CD4-positive, CD25-positive, alpha-beta regulatory T cell (primary cell): ENCODE measurements around the gene YPEL2. TPM values are rescaled to one million over a fixed set of nuclear protein-coding genes. Genes with fewer than 3 reads are reported as not detected.

Experiments used
- ATAC-seq, 2 donors: fragments of 150-1000 bp; cut with Tn5 transposase; one replicate each; pipeline ENCODE4 v1.10.0; 2021; ENCODE audit warnings: low read depth in 2 of 2, moderate number of reproducible peaks in 2 of 2, moderate library complexity in 1 of 2
- DNase-seq, 3 donors: peaks; one replicate each; pipeline versions ENCODE4 v3.0.0 to v3.0.0-alpha.2; 2012 to 2022; ENCODE audit warnings: mixed read lengths in 1 of 3
- H3K27ac ChIP-seq: one replicate; pipeline ENCODE4 v1.7.0; 2013; ENCODE audit warnings: mild to moderate bottlenecking, low read length; ENCODE audit not compliant: insufficient read depth, poor library complexity, severe bottlenecking
- H3K27me3 ChIP-seq: one replicate; pipeline ENCODE4 v1.7.0; 2013; ENCODE audit warnings: low read length; ENCODE audit not compliant: control insufficient read depth, insufficient read depth
- H3K36me3 ChIP-seq: one replicate; pipeline ENCODE4 v1.7.0; 2013; ENCODE audit warnings: mild to moderate bottlenecking, low read length, moderate library complexity; ENCODE audit not compliant: control insufficient read depth, insufficient read depth
- H3K4me1 ChIP-seq: 2 replicates; pipeline ENCODE4 v1.7.0; 2013; ENCODE audit warnings: mild to moderate bottlenecking, low read length; ENCODE audit not compliant: insufficient read depth, control insufficient read depth, poor library complexity, severe bottlenecking
- H3K4me3 ChIP-seq: one replicate; pipeline ENCODE4 v1.7.0; 2013; ENCODE audit warnings: low read depth, mild to moderate bottlenecking, low read length, moderate library complexity
- H3K9me3 ChIP-seq, 2 experiments: 1 replicate in 1 of 2; 2 replicates in 1 of 2; pipeline ENCODE4 v1.7.0; 2013; ENCODE audit warnings: low read length in 2 of 2, mild to moderate bottlenecking in 1 of 2, moderate library complexity in 1 of 2; ENCODE audit not compliant: control insufficient read depth in 2 of 2
- H3K27ac Mint-ChIP-seq, 3 donors: one replicate each; pipeline ENCODE4 v1.8.0; 2020 to 2022; ENCODE audit warnings: mild to moderate bottlenecking in 3 of 3, mixed read lengths in 3 of 3, moderate library complexity in 2 of 3
- H3K27me3 Mint-ChIP-seq: one replicate; pipeline ENCODE4 v1.8.0; 2022; ENCODE audit warnings: mild to moderate bottlenecking, mixed read lengths
- H3K36me3 Mint-ChIP-seq: one replicate; pipeline ENCODE4 v1.8.0; 2020; ENCODE audit warnings: mixed read lengths
- H3K4me1 Mint-ChIP-seq, 4 donors: one replicate each; pipeline ENCODE4 v1.8.0; 2020 to 2022; ENCODE audit warnings: mixed read lengths in 4 of 4, mild to moderate bottlenecking in 1 of 4
- H3K4me3 Mint-ChIP-seq, 4 donors: one replicate each; pipeline ENCODE4 v1.8.0; 2020 to 2022; ENCODE audit warnings: mild to moderate bottlenecking in 4 of 4, mixed read lengths in 4 of 4, moderate library complexity in 3 of 4
- H3K9me3 Mint-ChIP-seq, 7 donors: one replicate each; pipeline ENCODE4 v1.8.0; 2020 to 2022; ENCODE audit warnings: mixed read lengths in 7 of 7, mild to moderate bottlenecking in 3 of 7, moderate library complexity in 2 of 7
- polyA plus RNA-seq, 4 donors: library from polyadenylated mRNA; unstranded; fragments of 300-500 nt; fragmentation: Illumina TruSeq; gene quantifications; one replicate each; pipeline ENCODE4 v1.2.3, GENCODE V29; 2021
- total RNA-seq: library from RNA; stranded (reverse); gene quantifications from one replicate; pipeline ENCODE4 v1.2.3, GENCODE V29; 2022

The YPEL2 gene
- total and polyA plus RNA-seq, 5 donors from 2014 or later = 35.7 to 64.3 (median 44.8) TPM

GRCh38 chr17:59373882-59374495, 42.5 kb downstream of the YPEL2 start:
- Mint-ChIP-seq H3K9me3 (no peaks in the 10 kb centered on the region), H3K4me3 (peak overlapping the region; percentile 78 to 82 (median 80)), H3K4me1 (peaks cover 34 to 91% (median 70%) of the 10 kb centered on the region in 4 donors), H3K36me3 (peaks cover 17% of the 10 kb centered on the region), H3K27me3 (no peaks in the 10 kb centered on the region), H3K27ac (peak overlapping the region; percentile 89 to 90 (median 90))
- no peaks in the 10 kb centered on the region for H3K9me3 ChIP-seq
- peak overlapping the region; percentile 66 for H3K27ac ChIP-seq
- no peaks in the 10 kb centered on the region for H3K36me3 ChIP-seq
- peak; percentile 72 to 75 for ATAC-seq
- DNase-seq = peak in 1 of 3 donors; percentile 59
- H3K4me1 ChIP-seq = peaks cover 63% of the 10 kb centered on the region
- H3K4me3 ChIP-seq = peak overlapping the region; percentile 75
- no peaks in the 10 kb centered on the region for H3K27me3 ChIP-seq

- ATAC-seq = no peak
These were observed 43.2 kb downstream of the YPEL2 start for GRCh38 chr17:59374612-59375011.

GRCh38 chr17:59375857-59376256, 44.4 kb downstream of the YPEL2 start:
- Mint-ChIP-seq H3K4me3 (peak overlapping the region in 2 of 4 donors; percentile 42 to 78), H3K4me1 (peaks cover 39 to 90% (median 73%) of the 10 kb centered on the region in 4 donors), H3K27me3 (no peaks in the 10 kb centered on the region), H3K27ac (peak overlapping the region in 2 of 3 donors; percentile 71 to 89), H3K9me3 (no peaks in the 10 kb centered on the region), H3K36me3 (peaks cover 17% of the 10 kb centered on the region)
- no peaks in the 10 kb centered on the region for H3K36me3 ChIP-seq
- H3K27me3 ChIP-seq = no peaks in the 10 kb centered on the region
- H3K9me3 ChIP-seq = no peaks in the 10 kb centered on the region
- H3K4me1 ChIP-seq = peaks cover 56% of the 10 kb centered on the region
- ATAC-seq = no peak
- no peak for DNase-seq
- peak overlapping the region; percentile 27 for H3K4me3 ChIP-seq
- no peak overlapping the region for H3K27ac ChIP-seq

More at GRCh38 chr17:59374612-59375011, 43.2 kb downstream of the YPEL2 start:
- H3K27me3 Mint-ChIP-seq = no peaks in the 10 kb centered on the region
- Histone ChIP-seq H3K36me3 (no peaks in the 10 kb centered on the region), H3K27me3 (no peaks in the 10 kb centered on the region), H3K9me3 (no peaks in the 10 kb centered on the region), H3K4me1 (peaks cover 63% of the 10 kb centered on the region), H3K4me3 (peak overlapping the region; percentile 75), H3K27ac (peak overlapping the region; percentile 66)
- no peak for DNase-seq
- H3K9me3 Mint-ChIP-seq = no peaks in the 10 kb centered on the region
- peaks cover 17% of the 10 kb centered on the region for H3K36me3 Mint-ChIP-seq
- peak overlapping the region; percentile 89 to 90 (median 90) for H3K27ac Mint-ChIP-seq
- peaks cover 34 to 92% (median 72%) of the 10 kb centered on the region in 4 donors for H3K4me1 Mint-ChIP-seq
- H3K4me3 Mint-ChIP-seq = peak overlapping the region in 3 of 4 donors; percentile 78 to 80 (median 80)

DNA sequence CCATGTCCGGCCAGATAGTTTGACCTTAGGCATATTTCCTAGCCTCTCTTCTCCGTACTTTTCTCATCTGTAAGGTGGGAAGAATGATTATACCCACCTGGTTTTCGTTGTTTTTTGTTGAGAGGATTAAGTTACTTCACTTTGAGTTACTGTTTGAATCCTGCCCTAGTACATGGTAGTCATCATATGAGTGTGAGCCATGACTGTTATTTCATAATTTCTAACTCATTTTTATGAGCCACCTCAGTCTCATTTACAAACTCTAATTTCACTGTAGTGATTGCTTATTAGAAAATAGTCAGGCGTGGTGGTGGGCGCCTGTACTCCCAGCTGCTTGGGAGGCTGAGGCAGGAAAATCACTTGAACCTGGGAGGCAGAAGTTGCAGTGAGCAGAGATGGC, 45.1 kb downstream of the YPEL2 start:
- no peak overlapping the region for H3K27ac ChIP-seq
- Mint-ChIP-seq H3K36me3 (peaks cover 17% of the 10 kb centered on the region), H3K4me3 (peak overlapping the region in 1 of 4 donors; percentile 27), H3K27ac (peak overlapping the region in 2 of 3 donors; percentile 89 to 90), H3K4me1 (peaks cover 42 to 90% (median 75%) of the 10 kb centered on the region in 4 donors), H3K27me3 (no peaks in the 10 kb centered on the region), H3K9me3 (no peaks in the 10 kb centered on the region)
- no peaks in the 10 kb centered on the region for H3K36me3 ChIP-seq
- no peak for ATAC-seq
- H3K9me3 ChIP-seq = no peaks in the 10 kb centered on the region
- no peak for DNase-seq
- no peaks in the 10 kb centered on the region for H3K27me3 ChIP-seq
- H3K4me1 ChIP-seq = peaks cover 49% of the 10 kb centered on the region
- H3K4me3 ChIP-seq = no peak overlapping the region

DNA sequence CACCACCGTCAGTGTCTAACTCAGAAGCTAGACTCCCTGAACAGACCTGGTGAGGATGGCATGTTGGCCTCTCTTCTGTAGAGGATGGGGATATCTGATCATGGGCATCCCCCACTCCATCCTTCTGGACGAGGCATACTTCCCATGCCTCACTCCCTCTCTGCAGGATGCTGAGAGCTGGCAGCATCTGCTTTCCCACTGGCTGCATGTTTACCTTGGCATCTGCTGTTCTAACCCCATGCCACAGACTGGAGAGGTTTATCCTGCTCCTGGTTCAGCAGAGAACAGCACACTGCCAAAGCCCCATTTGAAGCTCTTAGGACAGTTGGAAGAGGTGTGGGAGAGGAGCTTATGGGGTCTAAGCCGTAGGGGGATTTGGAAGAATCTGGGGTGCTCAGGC, 46.0 kb downstream of the YPEL2 start:
- H3K27ac Mint-ChIP-seq = no peak overlapping the region
- H3K27me3 Mint-ChIP-seq = no peaks in the 10 kb centered on the region
- peaks cover 33 to 88% (median 72%) of the 10 kb centered on the region in 4 donors for H3K4me1 Mint-ChIP-seq
- H3K9me3 ChIP-seq = no peaks in the 10 kb centered on the region
- no peaks in the 10 kb centered on the region for H3K9me3 Mint-ChIP-seq
- no peak overlapping the region for H3K4me3 ChIP-seq
- no peaks in the 10 kb centered on the region for H3K27me3 ChIP-seq
- H3K36me3 Mint-ChIP-seq = peaks cover 17% of the 10 kb centered on the region
- DNase-seq (no peak), ATAC-seq (no peak)
- H3K4me1 ChIP-seq = peaks cover 40% of the 10 kb centered on the region
- peaks cover 6% of the 10 kb centered on the region for H3K36me3 ChIP-seq
- H3K4me3 Mint-ChIP-seq = no peak overlapping the region
- H3K27ac ChIP-seq = no peak overlapping the region

DNA sequence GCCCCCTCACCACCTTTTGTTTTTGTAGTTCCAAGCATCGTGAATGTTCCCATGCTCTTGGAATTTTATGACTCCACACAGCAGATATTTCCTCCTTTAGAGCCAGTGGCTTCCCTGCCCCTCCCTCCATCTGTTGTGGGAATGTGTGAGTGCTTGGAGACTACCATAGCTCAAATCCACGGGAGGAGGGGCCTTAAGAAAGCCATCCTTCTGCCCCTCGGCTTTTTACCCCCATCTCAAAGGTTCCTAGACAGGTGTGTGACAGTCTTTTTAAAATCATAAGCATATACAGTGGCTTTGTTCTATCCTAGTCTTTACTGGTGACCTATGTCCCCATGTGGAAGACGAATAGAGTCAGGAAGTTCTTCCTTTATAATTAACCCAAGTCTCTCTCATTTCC, 47.2 kb downstream of the YPEL2 start:
- Mint-ChIP-seq H3K4me1 (peaks cover 28 to 78% (median 63%) of the 10 kb centered on the region in 4 donors), H3K27ac (peak overlapping the region in 1 of 3 donors; percentile 28), H3K9me3 (no peaks in the 10 kb centered on the region), H3K4me3 (peak overlapping the region in 1 of 4 donors; percentile 10), H3K36me3 (peaks cover 14% of the 10 kb centered on the region), H3K27me3 (no peaks in the 10 kb centered on the region)
- no peak for DNase-seq
- Histone ChIP-seq H3K9me3 (no peaks in the 10 kb centered on the region), H3K4me1 (peaks cover 28% of the 10 kb centered on the region), H3K4me3 (no peak overlapping the region), H3K27ac (no peak overlapping the region), H3K36me3 (peaks cover 6% of the 10 kb centered on the region), H3K27me3 (no peaks in the 10 kb centered on the region)
- ATAC-seq = no peak

DNA sequence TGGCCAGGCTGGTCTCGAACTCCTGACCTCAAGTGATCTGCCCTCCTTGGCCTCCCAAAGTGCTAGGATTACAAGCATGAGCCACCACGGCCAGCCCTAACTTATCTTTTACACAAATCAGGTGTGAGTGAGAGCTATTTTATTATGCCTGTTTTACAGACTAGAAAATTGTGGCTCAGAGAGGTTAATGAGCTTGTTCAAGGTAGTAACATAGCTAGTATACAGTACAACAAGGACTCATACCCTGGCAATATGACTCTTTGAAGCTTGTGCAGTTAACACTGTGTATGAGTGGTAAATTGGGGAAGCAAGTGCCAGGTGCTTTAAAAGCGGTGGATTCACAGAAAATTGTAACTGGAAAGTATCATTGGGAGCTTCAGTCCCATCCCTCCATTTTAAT, 49.0 kb downstream of the YPEL2 start:
- DNase-seq (no peak), ATAC-seq (no peak)
- Histone ChIP-seq H3K36me3 (peaks cover 6% of the 10 kb centered on the region), H3K9me3 (no peaks in the 10 kb centered on the region), H3K27me3 (no peaks in the 10 kb centered on the region), H3K27ac (no peak overlapping the region), H3K4me1 (peaks cover 10% of the 10 kb centered on the region), H3K4me3 (no peak overlapping the region)
- H3K27me3 Mint-ChIP-seq = no peaks in the 10 kb centered on the region
- H3K27ac Mint-ChIP-seq = no peak overlapping the region
- H3K9me3 Mint-ChIP-seq = no peaks in the 10 kb centered on the region
- H3K4me1 Mint-ChIP-seq = peaks cover 26 to 73% (median 51%) of the 10 kb centered on the region in 4 donors
- H3K4me3 Mint-ChIP-seq = peak overlapping the region in 1 of 4 donors; percentile 22
- peaks cover 9% of the 10 kb centered on the region for H3K36me3 Mint-ChIP-seq
